ENCODE measurements around the gene TSNAXIP1.
A peak's percentile ranks its signal among the peaks of the same experiment; 100 is the strongest.
"Not testable (repeated sequence)": the region's sequence is repeated elsewhere in the genome, so short reads cannot be mapped to it uniquely, and the experiment has no call there.

The TSNAXIP1 gene

GRCh38 chr16:67862623-67863583, 56.2 kb downstream of the TSNAXIP1 start:
- no peak for DNase-seq (ENCODE audit: low spot score)

GRCh38 chr16:67864044-67864443, 57.4 kb downstream of the TSNAXIP1 start:
- not testable (repeated sequence) for DNase-seq (ENCODE audit: low spot score)

- no peak for DNase-seq (ENCODE audit: low spot score)
These were observed 57.9 kb downstream of the TSNAXIP1 start for GRCh38 chr16:67864594-67864993.

GRCh38 chr16:67865318-67865717, 58.6 kb downstream of the TSNAXIP1 start:
- DNase-seq (ENCODE audit: low spot score), result no peak

GRCh38 chr16:67868290-67868689, 61.6 kb downstream of the TSNAXIP1 start:
- DNase-seq (ENCODE audit: low spot score), result no peak

- DNase-seq (ENCODE audit: low spot score), result no peak
These were observed 63.0 kb downstream of the TSNAXIP1 start for GRCh38 chr16:67869653-67870052.

GRCh38 chr16:67871256-67871655, 64.6 kb downstream of the TSNAXIP1 start:
- no peak for DNase-seq (ENCODE audit: low spot score)

GRCh38 chr16:67872131-67872630, 65.5 kb downstream of the TSNAXIP1 start:
- no peak for DNase-seq (ENCODE audit: low spot score)

- peak; percentile 90 for DNase-seq (ENCODE audit: low spot score)
These were observed 66.1 kb downstream of the TSNAXIP1 start, which contains the start of gene EDC4 for GRCh38 chr16:67872631-67873434. Gene EDC4, plus strand, starts transcription at chr16:67873052. Its CDS starts 210 bp downstream, at chr16:67873262.

- no peak for DNase-seq (ENCODE audit: low spot score)
These were observed 67.0 kb downstream of the TSNAXIP1 start for GRCh38 chr16:67873435-67874370.

- DNase-seq (ENCODE audit: low spot score), result no peak
These were observed 67.7 kb downstream of the TSNAXIP1 start for GRCh38 chr16:67874372-67874771.

- no peak for DNase-seq (ENCODE audit: low spot score)
These were observed 70.4 kb downstream of the TSNAXIP1 start for GRCh38 chr16:67877064-67877463.
